A549 (cell line): ENCODE measurements around the gene ABI3BP. TPM values are rescaled to one million over a fixed set of nuclear protein-coding genes. Genes with fewer than 3 reads are reported as not detected.

Source experiments
- ATAC-seq, 2 experiments: fragments of 200-7000 bp in 1 of 2; fragments of >200 bp in 1 of 2; cut with Nextera tagmentation in 1 of 2; cut with Tn5 transposase in 1 of 2; 3 replicates each; pipeline versions ENCODE4 v1.8.0 to v1.9.1; 2018 to 2020; ENCODE audit warnings: mild to moderate bottlenecking in 1 of 2, moderate library complexity in 1 of 2
- CTCF ChIA-PET: fragments of 300-600 bp; sonication (Branson Sonifier 250); formaldehyde crosslinking; extraction: SDS; loops from one replicate; lab custom pipeline; 2021; ENCODE audit warnings: antibody characterized with exemption, inconsistent platforms; lab: Yijun Ruan, JAX
- POLR2A ChIA-PET: fragments of 350-600 bp; formaldehyde crosslinking; extraction: SDS; loops from one replicate; lab custom pipeline; 2021; ENCODE audit warnings: antibody characterized with exemption, inconsistent platforms; lab: Yijun Ruan, JAX
- DNase-seq, 2 experiments: peaks; one replicate each; pipeline versions ENCODE4 v3.0.0 to v3.0.0-alpha.2; 2011 to 2016; ENCODE audit warnings: low read depth in 1 of 2, low spot score in 1 of 2
- FAIRE-seq: peaks from 2 replicates; lab custom pipeline; 2011; peaks lifted over from hg19 to GRCh38; lab: Jason Lieb, UNC
- H3K27ac ChIP-seq, 2 experiments: fragments of >200 bp; sonication (Bioruptor Twin); formaldehyde crosslinking; 3 replicates each; pipeline ENCODE4 v1.5.1; 2016 to 2017
- H3K4me1 ChIP-seq: fragments of >200 bp; sonication (Bioruptor Twin); formaldehyde crosslinking; 3 replicates; pipeline ENCODE4 v1.6.1; 2016
- H3K4me2 ChIP-seq: fragments of >200 bp; sonication (Bioruptor Twin); formaldehyde crosslinking; 3 replicates; pipeline ENCODE4 v1.6.1; 2016
- H3K4me3 ChIP-seq: fragments of >200 bp; sonication (Bioruptor Twin); formaldehyde crosslinking; 3 replicates; pipeline ENCODE4 v1.5.1; 2016
- H3K9me3 ChIP-seq: fragments of >200 bp; sonication (Bioruptor Twin); formaldehyde crosslinking; 3 replicates; pipeline ENCODE4 v1.6.1; 2016
- ATOH8 ChIP-seq: fragments of 250-450 bp; sonication (Bioruptor Pico); IDR thresholded peaks from 2 replicates; pipeline ENCODE4 v1.5.0; 2020; ENCODE audit warnings: low read depth, mild to moderate bottlenecking, moderate library complexity
- BCL3 ChIP-seq: fragments of >200 bp; sonication (Bioruptor Twin); formaldehyde crosslinking; IDR thresholded peaks from 3 replicates; pipeline ENCODE4 v1.6.1; 2016
- BHLHE40 ChIP-seq: IDR thresholded peaks from 2 replicates; pipeline ENCODE4 v1.6.1; 2012; ENCODE audit warnings: low read depth, low read length, inconsistent platforms
- CEBPB ChIP-seq, 2 experiments: fragments of >200 bp in 1 of 2; sonication (Bioruptor Twin) in 1 of 2; formaldehyde crosslinking in 1 of 2; IDR thresholded peaks; 2 replicates each; pipeline ENCODE4 v1.6.1; 2012 to 2016
- CHD2 ChIP-seq: fragments of 150-350 bp; IDR thresholded peaks from 2 replicates; pipeline ENCODE4 v1.6.1; 2014; ENCODE audit warnings: low read length; ENCODE audit not compliant: partially characterized antibody
- E2F6 ChIP-seq: IDR thresholded peaks from 2 replicates; pipeline ENCODE4 v1.6.1; 2012; ENCODE audit warnings: low read depth, borderline replicate concordance
- EHF ChIP-seq: fragments of 250-450 bp; sonication (Bioruptor Pico); IDR thresholded peaks from 2 replicates; pipeline ENCODE4 v1.5.0; 2020; ENCODE audit warnings: mild to moderate bottlenecking
- EHMT2 ChIP-seq: fragments of 200-600 bp; sonication (generic); IDR thresholded peaks from 2 replicates; pipeline ENCODE4 v1.6.1; 2016; ENCODE audit warnings: antibody characterized with exemption, low read depth, mild to moderate bottlenecking, moderate library complexity
- HDAC2 ChIP-seq: fragments of 200-600 bp; sonication (generic); IDR thresholded peaks from 2 replicates; pipeline ENCODE4 v1.6.1; 2016
- HES2 ChIP-seq: fragments of >200 bp; sonication (Bioruptor Twin); formaldehyde crosslinking; IDR thresholded peaks from 2 replicates; pipeline ENCODE4 v1.6.1; 2016
- HMGXB4 ChIP-seq: fragments of 250-450 bp; sonication (Bioruptor Pico); IDR thresholded peaks from 2 replicates; pipeline ENCODE4 v1.5.0; 2021; ENCODE audit warnings: mild to moderate bottlenecking, moderate library complexity, borderline replicate concordance
- HOXB13 ChIP-seq: fragments of 250-450 bp; sonication (Bioruptor Pico); IDR thresholded peaks from 2 replicates; pipeline ENCODE4 v1.5.0; 2020; ENCODE audit warnings: low read depth, mild to moderate bottlenecking, moderate library complexity
- KDM5A ChIP-seq: fragments of 200-600 bp; sonication (generic); IDR thresholded peaks from 2 replicates; pipeline ENCODE4 v1.6.1; 2016; ENCODE audit warnings: antibody characterized with exemption, mild to moderate bottlenecking
- MAFK ChIP-seq: fragments of 450-650 bp; IDR thresholded peaks from 2 replicates; pipeline ENCODE4 v1.6.1; 2014; ENCODE audit not compliant: partially characterized antibody
- NFE2L2 ChIP-seq: fragments of 150-350 bp; conservative IDR thresholded peaks from 2 replicates; pipeline ENCODE4 v1.6.1; 2014; ENCODE audit warnings: low read length
- NPAS2 ChIP-seq: fragments of 250-450 bp; sonication (Bioruptor Pico); IDR thresholded peaks from 2 replicates; pipeline ENCODE4 v1.8.0; 2022; ENCODE audit warnings: mild to moderate bottlenecking, moderate library complexity, borderline replicate concordance
- POLR2AphosphoS2 ChIP-seq: conservative IDR thresholded peaks from 2 replicates; pipeline ENCODE4 v1.6.1; 2012; ENCODE audit warnings: low read length, improper control_type of control experiment, inconsistent platforms
- RARB ChIP-seq: fragments of 250-450 bp; sonication (Bioruptor Pico); IDR thresholded peaks from 2 replicates; pipeline ENCODE4 v1.8.0; 2021; ENCODE audit warnings: mild to moderate bottlenecking, moderate library complexity
- RCOR1 ChIP-seq: fragments of 150-350 bp; IDR thresholded peaks from 2 replicates; pipeline ENCODE4 v1.6.1; 2014; ENCODE audit warnings: antibody characterized with exemption, low read length, low read depth
- TFCP2L1 ChIP-seq: fragments of 250-450 bp; sonication (Bioruptor Pico); IDR thresholded peaks from 2 replicates; pipeline ENCODE4 v1.5.0; 2021; ENCODE audit warnings: mild to moderate bottlenecking
- ZFP36 ChIP-seq: fragments of 450-650 bp; IDR thresholded peaks from 2 replicates; pipeline ENCODE4 v1.6.1; 2014; ENCODE audit warnings: borderline replicate concordance; ENCODE audit not compliant: partially characterized antibody
- ZSCAN20 ChIP-seq: fragments of 250-450 bp; sonication (Bioruptor Pico); IDR thresholded peaks from 2 replicates; pipeline ENCODE4 v1.8.0; 2022; ENCODE audit warnings: mild to moderate bottlenecking, moderate library complexity
- WGBS: methylation state at CpG from one replicate; pipeline ENCODE4 v1.1.6; 2017; ENCODE audit errors: missing lambda C conversion rate; 5-methylcytosine and 5-hydroxymethylcytosine counted together
- polyA plus RNA-seq, 4 experiments: library from polyadenylated mRNA; depleted of rRNA in 3 of 4; stranded (reverse); fragments of >200 nt; fragmentation: RNase III in 1 of 4; extraction: RNeasy Plus Mini Kit Qiagen cat#74134 plus additional on column Dnase treatment in 1 of 4; gene quantifications; 2 replicates in 3 of 4; 3 replicates in 1 of 4; pipeline ENCODE4 v1.2.3, GENCODE V29; 2011 to 2017

The ABI3BP gene
- polyA plus RNA-seq, 2 of the 4 experiments (the other 2 are of a cell fraction), result 1.3 to 1.8 TPM

GRCh38 chr3:100730524-100730923 lies 262.7 kb downstream of the ABI3BP start:
- FAIRE-seq (peak; percentile 68), DNase-seq (no peak), ATAC-seq (no peak)
- WGBS, result 95% methylated on average over 3 of the region's 3 CpGs
- CTCF ChIA-PET, result interaction anchor here (1.1 to 2.6 kb wide), 2 partner anchors 66 to 466 kb away, joined by 3 to 7 read pairs; no protein-coding TSS in a partner anchor
- H3K9me3 ChIP-seq, result no peaks in the 10 kb centered on the region
- H3K4me3 ChIP-seq, result no peak overlapping the region
- TF ChIP-seq NPAS2, result no peak
- no peak for TF ChIP-seq RCOR1
- no peak for TF ChIP-seq RARB (CRISPR knock-in tag)
- TF ChIP-seq CEBPB (IDR thresholded peaks at IDR 0.05), result no peak
- TF ChIP-seq NFE2L2, result no peak
- no peak for TF ChIP-seq BHLHE40
- TF ChIP-seq CHD2, result no peak
- no peak for TF ChIP-seq HES2
- no peak for TF ChIP-seq ZFP36
- TF ChIP-seq TFCP2L1 (CRISPR knock-in tag), result no peak
- TF ChIP-seq KDM5A, result no peak
- TF ChIP-seq EHF (CRISPR knock-in tag), result no peak
- TF ChIP-seq ATOH8 (CRISPR knock-in tag), result no peak
- TF ChIP-seq HOXB13 (CRISPR knock-in tag), result no peak
- no peak for TF ChIP-seq HDAC2
- TF ChIP-seq POLR2AphosphoS2, result no peak
- POLR2A ChIA-PET, result no interaction called here
- no peak overlapping the region for H3K4me2 ChIP-seq
- no peak overlapping the region for H3K27ac ChIP-seq
- no peaks in the 10 kb centered on the region; the same call in 2 of the 3 replicates for H3K4me1 ChIP-seq

GRCh38 chr3:100726706-100727105 lies 266.5 kb downstream of the ABI3BP start:
- ATAC-seq, result no peak
- TF ChIP-seq MAFK (no peak), HMGXB4 (no peak), BCL3 (no peak), ZSCAN20 (CRISPR knock-in tag) (no peak), ZFP36 (no peak), NPAS2 (no peak), E2F6 (no peak), RARB (CRISPR knock-in tag) (no peak), ATOH8 (CRISPR knock-in tag) (no peak), EHMT2 (no peak)
- Histone ChIP-seq H3K4me3 (no peak overlapping the region), H3K27ac (no peak overlapping the region), H3K9me3 (no peaks in the 10 kb centered on the region), H3K4me1 (no peaks in the 10 kb centered on the region; the same call in 2 of the 3 replicates), H3K4me2 (no peak overlapping the region)
- 92% methylated on average over 1 of the region's 1 CpG for WGBS
- ChIA-PET CTCF (interaction anchor here (1.2 to 3.4 kb wide), 5 partner anchors 9 to 264 kb away, joined by 3 to 12 read pairs (median 4); no protein-coding TSS in a partner anchor), POLR2A (interaction anchor here (1.0 kb wide), 1 partner anchor 9 kb away, joined by 3 read pairs; no protein-coding TSS in a partner anchor)
- no peak for FAIRE-seq
- no peak for DNase-seq
